HG02973 (cell line): ENCODE measurements around the gene RPL39L.
A peak's percentile ranks its signal among the peaks of the same experiment; 100 is the strongest.
"Not testable (repeated sequence)": the region's sequence is repeated elsewhere in the genome, so short reads cannot be mapped to it uniquely, and the experiment has no call there.

Experiments used
- ATAC-seq: cut with Tn5 transposase; IDR thresholded peaks from one replicate; pipeline ENCODE4 v1.9.1; 2021; ENCODE audit warnings: moderate library complexity; ENCODE audit not compliant: unreplicated experiment

The RPL39L gene

GRCh38 chr3:187139126-187139894 is at the start of gene RPL39L:
TSS of gene RPL39L (minus strand) at chr3:187139496. CDS start at chr3:187121300, 18,196 bp downstream.
- ATAC-seq: peak; percentile 95

- ATAC-seq: no peak
Observed at GRCh38 chr3:187188931-187189330, 49.6 kb upstream of the RPL39L start.

GRCh38 chr3:187186801-187187421 is 47.6 kb upstream of the RPL39L start:
- no peak for ATAC-seq

GRCh38 chr3:187186375-187186774 is 47.1 kb upstream of the RPL39L start:
- no peak for ATAC-seq

DNA sequence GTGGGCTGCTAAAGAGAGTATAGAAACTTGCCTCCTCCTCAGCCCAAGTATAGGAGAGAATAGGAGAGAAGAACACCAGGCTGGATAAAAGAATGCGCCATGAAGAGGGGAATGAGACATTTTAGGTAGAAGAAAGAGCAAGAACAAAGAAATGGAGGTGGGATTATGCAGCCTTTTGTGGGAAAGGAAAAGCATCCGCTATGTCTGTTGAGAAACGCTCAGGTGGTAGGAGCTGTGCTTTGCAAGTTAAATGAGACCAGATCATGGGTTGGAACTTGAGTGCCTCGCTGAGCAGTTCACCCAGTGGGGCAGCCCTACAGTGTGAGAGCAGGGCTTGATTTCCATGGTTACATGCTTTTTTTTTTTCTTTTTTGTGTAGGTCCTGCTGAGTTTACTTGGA is 46.5 kb upstream of the RPL39L start:
- ATAC-seq: no peak

GRCh38 chr3:187183903-187184302 is 44.6 kb upstream of the RPL39L start:
- no peak for ATAC-seq

DNA sequence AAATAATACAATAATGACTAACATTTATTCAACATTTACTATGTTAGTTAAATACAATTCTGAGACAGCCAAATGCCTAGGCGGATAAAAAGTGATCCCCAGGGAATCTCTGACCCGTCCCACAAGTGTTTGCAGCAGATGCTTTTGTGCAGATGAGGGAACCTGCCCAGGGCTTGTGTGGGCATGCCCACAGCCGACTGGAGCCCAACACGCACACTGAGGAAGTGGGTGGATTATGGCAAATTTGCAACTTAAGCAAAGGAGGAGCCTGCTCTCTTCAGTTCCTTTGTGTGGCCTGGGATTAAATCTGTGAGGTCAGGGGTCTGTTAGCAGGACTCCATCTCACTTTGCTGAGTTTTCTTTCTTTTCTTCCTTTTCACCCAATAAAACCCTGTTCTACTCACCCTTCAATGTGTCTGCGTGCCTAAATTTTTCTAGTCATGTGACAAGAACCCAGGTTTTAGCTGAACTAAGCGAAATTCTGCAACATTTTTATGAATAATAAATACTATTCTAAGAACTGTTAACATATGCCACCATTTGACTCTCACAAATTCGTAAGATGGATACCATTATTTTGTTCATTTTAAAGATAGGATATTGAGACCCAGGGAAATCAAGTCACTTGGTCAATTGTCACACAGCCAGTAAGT is 44.0 kb upstream of the RPL39L start:
- ATAC-seq: no peak

GRCh38 chr3:187181454-187182170 is 42.3 kb upstream of the RPL39L start:
- no peak for ATAC-seq

GRCh38 chr3:187172929-187173328 is 33.6 kb upstream of the RPL39L start:
- ATAC-seq: no peak

DNA sequence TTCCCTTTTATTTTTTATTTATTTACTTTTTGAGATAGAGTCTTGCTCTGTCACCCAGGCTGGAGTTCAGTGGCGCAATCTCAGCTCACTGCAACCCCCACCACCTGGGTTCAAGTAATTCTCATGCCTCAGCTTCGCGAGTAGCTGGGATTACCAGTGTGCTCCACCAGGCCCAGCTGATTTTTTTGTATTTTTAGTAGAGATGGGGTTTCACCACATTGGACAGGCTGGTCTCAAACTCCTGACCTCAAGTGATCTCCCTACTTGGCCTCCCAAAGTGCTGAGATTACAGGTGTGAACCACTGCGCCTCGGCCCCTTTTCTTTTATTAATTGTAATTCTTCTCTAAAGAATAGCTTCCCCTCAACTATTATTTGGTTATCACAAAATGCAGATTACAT is 31.6 kb upstream of the RPL39L start:
- not testable (repeated sequence) for ATAC-seq

DNA sequence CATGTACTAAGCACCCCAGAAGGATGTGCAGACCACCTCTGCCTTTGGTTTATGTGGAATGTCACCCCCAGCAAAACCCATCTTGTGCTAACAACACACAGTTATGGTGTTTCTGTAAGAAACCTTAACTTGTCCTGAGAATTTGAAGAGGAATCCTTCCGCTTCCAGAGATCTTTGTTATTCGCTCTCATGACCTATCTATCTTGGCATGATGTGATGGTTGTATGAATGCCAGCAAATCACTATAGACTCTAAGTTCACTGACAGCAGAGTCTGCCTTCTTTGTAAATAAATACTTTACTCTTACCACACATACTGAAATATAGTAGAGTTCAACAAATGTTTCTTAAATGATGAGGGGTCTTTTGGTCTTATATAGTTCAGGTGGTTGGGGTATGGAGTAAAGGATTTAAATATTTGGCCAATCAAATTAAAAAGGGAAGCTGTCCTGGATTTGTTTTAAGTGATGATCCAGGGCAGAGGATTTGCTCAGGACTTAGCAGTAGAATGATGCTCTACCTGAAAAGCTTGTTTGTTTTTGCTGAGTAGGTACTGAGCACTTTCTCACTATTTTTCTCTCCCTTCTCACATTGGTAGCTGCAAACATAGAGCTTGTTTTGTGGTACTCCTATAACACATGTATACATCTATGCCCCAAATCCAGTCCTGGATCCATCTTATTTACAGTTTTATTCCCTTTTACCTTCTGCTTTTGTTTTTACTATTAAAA is 30.1 kb upstream of the RPL39L start:
- ATAC-seq: no peak

GRCh38 chr3:187167777-187168176 is 28.5 kb upstream of the RPL39L start:
- no peak for ATAC-seq

GRCh38 chr3:187166750-187167149 is 27.5 kb upstream of the RPL39L start:
- no peak for ATAC-seq

DNA sequence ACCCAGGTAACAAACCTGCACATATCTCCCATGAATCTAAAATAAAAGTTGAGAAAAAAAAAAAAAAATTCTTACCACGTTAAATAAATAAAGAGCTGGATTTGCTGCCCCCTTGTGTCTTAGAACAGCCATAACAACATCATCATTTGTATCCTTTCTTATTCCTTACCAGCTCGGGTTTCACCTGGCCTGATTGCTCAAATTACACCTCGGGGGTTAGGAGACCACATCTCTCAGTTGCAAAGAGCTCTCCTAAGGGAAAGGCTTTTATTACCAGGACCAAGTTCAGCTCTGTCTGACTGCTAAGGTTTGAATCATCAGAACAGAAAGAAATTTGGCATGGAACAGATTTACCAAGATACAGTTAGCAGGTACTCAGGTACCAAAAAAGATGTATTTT is 25.8 kb upstream of the RPL39L start:
- ATAC-seq: no peak

DNA sequence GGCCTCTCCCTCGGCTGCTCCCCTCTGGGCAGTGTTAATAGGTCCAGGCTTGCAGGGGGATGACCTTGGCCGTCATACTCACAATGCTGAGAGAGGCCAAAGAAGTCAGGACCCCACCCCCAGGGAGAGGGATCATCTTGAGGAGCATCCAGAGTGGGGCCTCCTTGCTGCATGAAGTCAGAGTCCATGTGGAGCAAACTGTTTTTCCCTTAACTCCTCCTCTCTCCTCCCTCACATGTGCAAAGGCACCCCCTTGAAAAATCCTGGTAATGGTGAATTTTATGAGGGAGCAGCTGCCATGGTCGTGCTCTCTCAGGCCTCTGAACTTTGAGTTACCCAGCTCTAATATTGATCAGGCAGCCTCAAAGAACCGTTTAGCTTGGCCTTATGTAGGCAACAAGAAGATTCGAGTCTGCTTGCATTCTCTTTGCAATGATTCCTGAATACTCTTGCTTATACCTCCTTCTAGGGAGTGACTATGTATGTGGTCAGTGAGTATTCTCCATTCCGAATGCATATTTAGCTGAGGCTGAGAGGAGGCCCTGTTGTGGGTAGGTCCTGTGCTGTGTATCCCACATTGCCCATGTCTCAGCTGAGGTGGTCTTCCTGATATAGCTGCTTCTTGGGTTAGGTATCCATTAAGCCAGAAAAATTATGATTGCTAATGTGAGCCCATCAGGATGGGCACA is 23.1 kb upstream of the RPL39L start:
- no peak for ATAC-seq

DNA sequence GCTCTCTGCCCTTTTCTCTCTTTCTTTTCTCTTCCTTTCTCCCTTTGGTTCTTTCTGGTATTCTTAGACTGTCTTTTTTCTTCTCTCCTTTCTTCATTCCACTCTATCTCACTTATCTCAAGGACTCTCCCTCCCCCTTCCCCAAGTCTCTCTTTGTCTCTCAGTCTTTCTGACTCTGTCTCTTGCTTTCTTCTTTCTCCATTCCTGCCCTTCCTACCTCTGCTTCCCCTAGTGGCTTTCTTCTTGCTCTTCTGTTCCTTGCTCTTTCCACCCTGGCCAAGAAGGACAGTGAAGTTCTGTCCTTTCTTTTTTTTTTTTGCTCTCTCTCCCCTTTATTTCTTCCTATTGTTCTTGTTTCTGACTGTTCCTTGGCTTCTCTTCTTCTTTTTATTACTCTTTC is 22.3 kb upstream of the RPL39L start:
- ATAC-seq: no peak

- no peak for ATAC-seq
Observed at GRCh38 chr3:187150599-187150998, 11.3 kb upstream of the RPL39L start.

DNA sequence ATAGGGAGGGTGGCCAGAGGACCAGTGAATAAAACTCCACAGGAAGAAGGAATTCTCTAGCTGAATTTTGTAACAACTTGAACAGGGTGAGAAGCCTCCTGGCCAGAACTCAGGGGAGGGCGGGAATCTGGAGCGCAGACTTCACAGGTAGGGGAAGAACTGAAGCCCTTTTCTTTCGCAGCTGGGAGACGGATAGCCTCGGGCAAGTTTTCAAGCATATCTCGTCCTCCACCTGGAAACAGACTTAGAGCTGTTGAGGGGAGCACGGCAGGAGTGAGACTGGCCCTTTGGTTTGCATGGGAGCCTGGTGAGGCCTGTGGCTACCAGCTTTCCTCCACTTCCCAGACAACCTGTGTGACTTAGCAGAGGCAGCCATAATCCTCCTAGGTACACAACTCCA is 10.9 kb upstream of the RPL39L start:
- no peak for ATAC-seq

DNA sequence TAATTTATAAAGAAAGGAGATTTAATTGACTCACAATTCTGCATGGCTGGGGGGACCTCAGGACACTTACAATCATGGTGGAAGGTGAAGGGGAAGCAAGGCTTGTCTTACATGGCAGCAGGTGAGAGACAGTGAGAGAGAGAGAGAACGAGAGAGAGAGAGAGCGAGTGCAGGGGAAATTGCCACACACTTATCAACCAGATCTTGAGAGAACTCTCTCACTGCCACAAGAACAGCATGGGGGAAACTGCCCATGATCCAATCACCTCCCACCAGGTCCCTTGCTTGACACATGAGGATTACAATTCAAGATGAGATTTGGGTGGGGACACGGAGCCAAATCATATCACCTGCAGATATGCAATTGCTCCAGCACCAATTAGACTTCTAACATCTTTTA is 7.1 kb upstream of the RPL39L start:
- no peak for ATAC-seq
